GM21529 (cell line): ENCODE data around the gene CELF4.

Source experiments
- ATAC-seq: cut with Tn5 transposase; IDR thresholded peaks from one replicate; pipeline ENCODE4 v1.9.1; 2021; ENCODE audit not compliant: unreplicated experiment

Gene CELF4

DNA sequence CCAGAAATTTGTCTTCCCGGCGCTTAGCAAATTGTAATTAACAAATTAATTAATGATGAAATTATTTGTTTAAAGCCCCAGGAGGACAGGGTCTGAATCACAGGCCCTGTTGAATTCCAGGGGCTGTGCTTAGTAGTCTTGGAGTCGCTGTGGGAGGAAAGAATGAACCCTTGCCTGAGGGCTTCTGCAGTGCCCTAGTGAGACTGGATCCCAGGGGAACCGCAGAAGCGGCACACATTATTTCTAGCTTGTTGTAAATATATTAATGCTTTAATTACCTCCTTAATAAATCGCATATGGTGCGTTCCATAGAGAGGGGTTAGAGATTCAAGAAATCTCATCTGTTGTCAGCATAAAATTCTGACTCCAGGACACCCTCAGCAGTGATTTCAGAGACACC is 235.4 kb downstream of the CELF4 start:
- no peak for ATAC-seq

DNA sequence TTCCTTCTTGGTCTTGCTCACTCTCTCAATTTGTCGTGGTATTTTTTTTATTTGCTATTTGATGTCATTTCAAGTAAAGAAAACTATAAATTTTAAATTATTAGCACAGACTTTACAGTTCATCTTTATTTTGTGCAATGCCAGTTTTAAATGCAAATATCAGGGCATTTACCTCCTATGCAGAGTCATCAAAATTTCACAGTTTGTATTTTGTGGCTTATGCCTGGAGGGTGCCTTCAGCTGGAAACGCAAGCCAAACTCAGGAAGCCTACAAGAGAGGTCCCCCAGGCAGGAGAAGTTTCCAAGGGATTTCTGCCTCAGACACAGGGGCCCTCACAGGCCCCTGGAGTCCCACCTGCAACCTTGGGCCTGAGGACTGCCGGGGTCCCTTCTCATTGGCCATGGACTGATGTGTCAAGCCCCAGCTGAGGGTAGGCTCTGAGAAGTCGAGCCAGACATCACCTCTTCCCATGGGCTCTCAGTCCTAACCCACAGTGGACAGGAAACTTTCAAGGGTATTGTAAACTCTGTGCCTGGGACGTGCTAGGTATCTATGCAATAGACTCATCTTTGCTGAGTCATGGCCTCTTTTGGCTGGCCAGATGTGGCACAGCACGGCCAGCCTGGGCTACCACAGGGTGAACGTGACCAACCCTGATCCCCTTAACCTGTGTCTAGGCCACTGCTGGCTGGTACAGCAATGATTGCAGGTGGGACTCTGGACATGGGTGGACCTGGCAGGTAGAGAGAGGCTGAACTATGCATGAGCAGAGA is 236.5 kb downstream of the CELF4 start:
- no peak for ATAC-seq

DNA sequence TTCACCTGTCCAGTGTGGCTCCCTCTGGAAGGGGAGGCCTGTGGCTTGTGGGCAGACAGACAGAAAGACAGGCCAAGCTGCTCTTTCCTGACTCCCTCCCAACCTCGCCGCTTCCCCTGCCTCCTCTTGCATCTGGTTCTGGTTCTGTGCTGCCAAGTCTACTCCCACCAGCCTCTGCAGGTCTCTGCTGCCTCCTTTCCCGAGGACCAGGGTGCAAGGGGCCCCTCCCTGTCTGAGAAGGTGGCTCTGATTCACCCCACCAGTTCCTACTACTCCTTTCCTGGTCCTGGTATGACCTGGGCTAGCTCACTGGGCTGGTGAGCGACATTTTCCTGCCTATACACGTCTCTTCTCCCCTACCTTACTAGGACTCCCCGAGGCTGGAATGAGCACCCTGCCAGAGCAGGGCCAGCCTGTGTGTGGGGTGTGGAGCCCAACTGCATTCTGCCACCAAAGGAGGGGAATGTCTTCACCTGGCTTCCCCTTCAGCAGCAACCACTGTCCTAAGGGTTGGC is 238.5 kb downstream of the CELF4 start:
- no peak for ATAC-seq

DNA sequence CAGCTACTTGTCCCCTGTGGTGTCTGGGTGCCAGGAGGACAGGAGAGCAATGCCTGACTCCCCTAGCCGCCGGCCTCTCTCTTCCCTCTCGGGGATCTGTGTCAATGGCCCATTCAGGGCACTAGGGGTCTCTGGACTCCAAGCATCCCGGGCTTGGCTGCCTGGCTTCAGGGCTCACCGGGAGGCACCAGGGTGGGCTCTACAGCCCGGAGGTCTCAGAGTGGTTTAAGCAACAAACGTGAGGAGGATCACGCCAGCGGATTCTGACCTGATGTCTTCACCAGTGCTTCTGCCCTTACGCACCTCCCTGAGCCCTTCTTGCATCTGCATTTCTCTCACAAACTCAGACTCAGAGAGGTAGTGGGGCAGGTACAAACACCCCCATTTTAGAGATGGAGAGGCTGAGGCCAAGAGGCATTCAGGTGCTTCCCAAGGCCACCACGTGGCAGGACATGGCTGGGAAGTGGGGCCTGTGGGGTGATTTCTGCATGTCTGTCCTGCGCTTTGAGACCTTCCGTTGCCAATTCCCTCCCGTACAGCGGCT is 243.0 kb downstream of the CELF4 start:
- ATAC-seq: peak; percentile 59

DNA sequence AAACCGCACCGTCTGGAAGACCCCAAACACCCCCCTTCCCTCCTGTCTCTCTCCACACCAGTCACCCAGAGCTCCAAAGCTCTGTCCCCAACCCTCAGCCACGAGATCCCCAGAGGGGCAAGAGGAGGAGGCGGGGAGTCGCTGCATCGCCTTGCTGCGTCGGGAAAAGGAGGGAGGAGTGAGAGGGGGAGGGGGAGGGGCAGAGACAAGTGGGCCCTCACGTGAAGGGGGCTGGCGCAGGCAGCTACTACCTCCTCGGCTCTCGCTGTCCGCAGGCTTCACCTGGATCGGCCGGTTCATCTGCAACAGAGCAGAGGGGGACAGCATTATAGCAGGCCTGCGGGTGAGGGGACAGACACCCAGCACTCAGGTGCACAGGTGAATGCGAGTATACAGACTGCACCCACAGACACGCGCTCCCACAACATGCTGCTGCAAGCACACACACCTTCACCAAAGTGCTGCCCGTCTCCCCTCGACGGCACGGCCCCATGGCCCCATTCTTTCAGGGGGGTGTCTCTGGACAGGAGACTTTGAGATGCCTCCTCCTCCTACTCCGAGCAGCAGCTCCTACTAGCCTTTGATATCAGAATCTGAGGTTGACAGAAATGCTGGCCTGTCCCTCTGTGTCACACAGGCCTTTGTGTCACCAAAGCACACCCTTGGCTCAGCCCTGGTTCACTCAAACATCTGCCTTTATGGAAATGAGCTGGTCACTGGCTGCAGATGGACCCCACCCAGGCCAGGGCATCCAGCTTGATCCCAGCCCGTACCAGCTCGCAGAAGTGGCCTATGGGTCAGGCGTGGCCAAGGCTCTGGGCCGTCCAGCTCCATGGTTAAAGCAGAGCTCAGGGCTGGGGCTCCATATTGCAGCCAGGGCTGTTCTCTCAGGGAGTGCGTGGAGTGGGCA is 243.8 kb downstream of the CELF4 start:
- ATAC-seq: peak; percentile 12

DNA sequence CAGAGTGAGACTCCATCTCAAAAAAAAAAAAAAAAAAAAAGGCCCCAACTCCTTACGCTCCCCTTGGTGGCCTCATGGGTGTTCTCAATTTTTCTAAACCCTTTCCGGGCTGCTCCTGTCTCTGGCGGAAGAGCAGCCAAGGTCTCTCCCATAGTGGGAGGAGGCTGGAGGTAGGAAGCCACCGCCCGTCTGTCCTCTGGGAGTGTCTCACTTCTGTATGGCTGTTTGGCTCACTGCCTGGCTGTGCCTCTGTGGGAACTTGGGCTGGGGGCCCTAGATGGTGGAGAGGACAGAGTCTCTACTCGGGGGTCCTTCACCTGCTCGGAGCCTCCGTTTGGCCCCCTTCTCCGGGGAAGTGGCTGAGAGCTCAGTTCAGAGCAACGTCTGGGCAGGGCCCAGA is 245.3 kb downstream of the CELF4 start:
- ATAC-seq: no peak

DNA sequence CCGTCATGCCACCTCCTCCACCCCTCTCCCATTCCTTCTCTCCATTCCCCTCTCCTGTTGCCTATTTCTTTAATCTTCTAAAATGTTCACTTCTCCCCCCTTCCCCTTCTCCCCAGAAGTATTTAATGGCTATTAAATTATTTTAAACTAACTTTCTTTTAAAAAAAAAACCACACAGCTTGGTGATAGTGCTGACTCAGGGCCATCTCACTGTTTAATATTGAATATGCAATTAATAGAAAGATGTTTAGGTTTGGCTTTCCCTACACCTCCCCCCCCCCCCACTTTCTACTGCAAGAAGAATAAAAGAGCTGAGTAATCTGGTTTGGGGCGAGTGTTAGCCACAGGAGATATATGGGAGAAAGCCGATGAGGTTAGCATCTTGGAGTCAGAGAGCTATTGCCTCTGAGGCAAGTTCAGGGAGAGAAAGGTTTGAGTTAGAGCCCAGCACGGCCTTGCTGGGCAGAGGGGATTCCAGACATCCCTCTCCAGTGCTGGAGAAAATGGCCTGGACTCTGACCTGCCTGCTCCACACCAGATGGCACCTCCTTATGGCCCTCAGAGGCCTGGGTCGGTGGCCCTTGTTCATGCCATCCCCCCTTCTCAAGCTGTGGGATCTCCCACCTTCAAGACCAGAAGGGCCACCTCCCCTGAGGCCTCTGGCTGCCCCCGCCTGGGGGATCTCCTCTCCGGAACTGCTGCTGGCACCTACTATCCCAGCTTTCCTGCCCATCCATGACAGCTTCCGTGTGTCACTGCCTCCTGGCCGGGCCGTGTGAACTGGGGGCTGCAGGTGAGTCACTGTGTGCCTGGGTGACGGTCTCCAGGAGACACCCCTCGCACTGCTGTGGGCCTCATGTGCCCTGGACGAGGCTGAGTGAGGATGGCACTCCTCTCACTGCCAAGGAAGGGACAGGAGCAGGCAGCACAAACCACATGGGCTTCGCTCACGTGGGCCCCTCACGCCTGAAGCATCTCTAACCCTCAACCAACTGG is 246.9 kb downstream of the CELF4 start:
- no peak for ATAC-seq

DNA sequence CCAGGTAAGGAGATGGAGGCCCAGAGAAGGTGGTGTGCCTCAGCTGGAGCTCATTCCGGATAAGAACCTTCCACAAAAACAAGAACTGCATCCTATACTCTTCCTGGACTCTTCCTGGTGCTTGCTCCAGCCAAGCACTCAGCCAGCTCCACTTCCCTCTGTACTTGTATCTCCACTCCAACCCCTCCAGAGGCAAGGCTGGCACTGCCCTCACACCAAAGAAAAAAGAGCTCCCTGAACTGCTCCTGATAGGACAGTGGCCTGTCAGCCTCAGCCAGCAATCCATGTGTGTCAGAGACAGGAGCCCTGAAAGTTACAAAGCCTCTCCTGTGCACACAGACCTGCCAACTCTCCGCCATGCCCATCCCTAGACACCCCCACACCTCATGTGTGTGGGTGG is 248.1 kb downstream of the CELF4 start:
- ATAC-seq: no peak

DNA sequence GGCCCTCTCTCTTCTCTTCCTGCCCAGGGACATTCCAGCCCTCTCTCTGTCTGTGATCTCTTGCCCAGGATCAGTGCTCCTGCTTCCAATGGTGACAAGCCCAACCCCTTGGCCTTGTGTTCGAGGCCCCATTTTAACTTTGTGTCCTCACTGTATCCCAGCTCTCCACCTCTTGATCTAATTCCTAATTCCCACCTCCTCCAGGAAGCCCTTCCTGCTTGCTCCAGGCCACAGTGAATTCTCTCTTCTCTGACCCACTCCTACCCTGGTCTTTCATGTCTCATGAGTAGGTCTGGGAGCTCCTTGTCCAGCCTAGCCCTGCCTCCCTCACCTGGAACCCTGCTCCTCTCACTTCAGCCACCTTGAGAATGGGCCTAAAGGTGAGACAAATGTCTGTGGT is 249.1 kb downstream of the CELF4 start:
- ATAC-seq: no peak

DNA sequence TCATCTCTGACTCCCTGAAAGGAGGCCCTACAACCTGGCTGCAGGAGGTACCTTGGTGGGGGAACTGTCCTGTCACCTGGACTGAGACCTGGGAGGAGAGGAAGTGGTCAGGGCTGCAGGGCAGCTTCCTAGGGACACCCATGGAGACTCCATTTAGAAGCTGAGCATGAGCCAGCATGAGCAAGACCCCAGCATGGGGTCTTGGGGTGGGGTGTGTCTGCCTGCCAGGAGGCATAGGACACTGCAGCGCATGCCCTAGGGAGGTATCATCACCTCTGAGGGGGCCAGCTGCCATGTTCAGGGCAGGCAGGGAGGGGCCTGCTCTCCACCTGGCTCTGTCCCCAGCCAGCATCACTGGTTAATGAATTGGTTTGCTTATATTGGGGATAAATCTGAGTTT is 249.7 kb downstream of the CELF4 start:
- no peak for ATAC-seq

DNA sequence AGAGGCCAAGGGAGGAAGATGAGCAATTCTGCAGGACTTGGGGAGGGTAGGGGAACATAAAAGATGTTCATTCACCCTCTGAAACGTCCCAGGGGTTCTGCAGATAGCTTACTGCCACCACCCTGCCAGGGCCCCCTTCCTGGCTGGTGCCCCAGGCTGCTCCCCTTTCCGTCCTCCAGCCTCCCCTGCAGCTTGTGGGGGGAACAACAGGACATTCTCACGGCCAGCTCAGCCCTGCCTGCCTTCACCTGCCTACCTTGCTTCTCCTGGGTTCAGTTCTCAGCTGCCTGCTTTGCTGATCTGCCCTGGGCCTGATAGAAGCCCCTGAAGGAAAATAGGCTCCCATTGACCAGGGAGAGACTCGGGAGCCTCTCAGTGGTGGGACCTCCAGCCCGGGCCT is 251.1 kb downstream of the CELF4 start:
- ATAC-seq: no peak

DNA sequence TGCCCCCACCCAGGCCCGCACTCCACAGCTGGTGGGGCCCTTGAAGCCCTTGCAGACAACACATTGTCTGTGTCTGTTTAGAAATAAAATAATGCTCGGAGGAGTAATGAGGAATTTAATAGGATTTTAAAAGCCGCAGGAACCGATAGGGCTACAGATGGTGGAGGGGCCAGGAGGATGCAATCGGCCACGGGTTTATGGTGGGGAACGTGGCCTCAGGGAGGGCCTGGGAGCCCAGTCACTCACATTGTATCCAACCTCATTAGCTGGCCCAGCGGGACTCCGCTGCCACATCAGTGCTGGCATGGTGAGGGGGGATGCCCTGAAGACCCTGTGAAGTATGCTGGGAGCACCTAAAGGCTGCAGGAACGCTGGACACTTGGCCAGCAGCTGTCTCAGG is 252.0 kb downstream of the CELF4 start:
- no peak for ATAC-seq

DNA sequence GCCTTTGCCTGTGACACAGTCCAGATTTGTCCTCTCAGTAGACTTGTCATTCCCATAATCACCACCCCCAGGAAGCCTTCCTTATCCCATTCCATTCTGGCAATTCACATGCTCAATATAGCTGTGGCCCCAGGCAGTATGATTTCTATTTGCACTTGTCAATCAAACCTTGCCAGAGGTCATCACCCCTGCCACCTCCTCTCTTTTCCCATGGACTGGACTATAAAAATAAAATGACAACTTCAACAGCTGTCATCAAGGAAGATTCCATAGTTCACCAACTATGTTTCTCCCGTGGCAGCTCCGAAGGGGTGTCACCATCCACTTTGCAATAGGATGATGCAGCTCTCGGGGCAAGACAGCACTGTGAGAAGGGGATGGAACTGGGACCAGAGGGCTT is 255.7 kb downstream of the CELF4 start:
- no peak for ATAC-seq

DNA sequence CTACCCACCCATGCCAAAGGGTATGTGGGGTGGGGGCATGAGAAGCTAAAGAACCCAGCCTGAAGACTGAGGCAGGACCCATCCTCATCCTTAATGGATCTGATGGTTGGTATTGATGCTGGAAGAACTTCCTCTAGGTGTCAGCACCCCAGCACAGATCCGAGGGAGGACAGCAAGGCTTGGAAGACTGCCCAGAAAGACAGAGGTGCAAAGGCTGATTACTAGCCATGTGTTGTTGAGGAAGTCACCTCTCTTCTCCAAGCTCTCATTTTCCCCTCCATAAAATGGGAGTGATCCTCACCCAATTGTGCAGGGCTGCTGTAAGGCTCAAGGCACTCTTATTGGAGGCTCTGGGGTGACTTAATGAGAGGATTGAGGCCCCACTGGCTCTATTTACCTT is 256.5 kb downstream of the CELF4 start:
- ATAC-seq: no peak

DNA sequence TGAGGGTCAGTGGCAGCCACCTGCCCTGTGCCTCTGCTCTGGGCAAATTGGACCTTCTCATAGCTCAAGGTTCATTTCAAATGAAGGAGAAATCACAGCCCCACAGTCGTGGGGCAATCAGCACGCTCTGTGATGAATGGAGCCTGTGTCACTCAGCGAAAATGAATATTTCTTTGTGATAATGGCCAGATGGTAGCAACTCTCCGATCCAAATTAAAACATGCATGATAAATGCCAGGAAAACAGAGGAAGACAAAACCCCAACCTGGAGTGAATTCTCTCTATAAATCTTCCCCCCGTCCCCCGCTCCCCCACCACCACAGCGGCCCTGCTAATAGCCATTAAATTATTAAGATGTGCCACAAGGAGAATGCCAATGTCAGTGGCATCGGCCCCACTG is 258.4 kb downstream of the CELF4 start:
- ATAC-seq: no peak

DNA sequence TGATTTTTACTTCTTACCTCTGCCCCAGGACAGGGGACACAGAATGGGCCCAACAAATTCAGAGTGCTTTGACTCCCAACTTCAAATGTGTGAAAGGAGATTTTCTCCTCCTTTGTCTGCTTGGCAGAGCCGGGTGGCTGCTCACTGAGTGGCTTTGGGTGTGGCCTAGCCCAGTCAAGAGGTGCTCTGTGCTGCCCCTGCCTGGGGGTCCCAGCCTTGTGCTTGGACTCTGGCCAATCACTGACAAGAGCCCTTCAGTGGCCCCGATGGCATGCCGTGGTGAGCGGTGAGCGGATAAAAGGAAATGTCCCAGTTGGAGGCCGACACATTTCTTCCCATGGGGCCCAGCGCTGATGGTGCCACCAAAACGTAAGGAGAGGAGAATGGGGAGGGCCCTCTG is 259.2 kb downstream of the CELF4 start:
- ATAC-seq: no peak

DNA sequence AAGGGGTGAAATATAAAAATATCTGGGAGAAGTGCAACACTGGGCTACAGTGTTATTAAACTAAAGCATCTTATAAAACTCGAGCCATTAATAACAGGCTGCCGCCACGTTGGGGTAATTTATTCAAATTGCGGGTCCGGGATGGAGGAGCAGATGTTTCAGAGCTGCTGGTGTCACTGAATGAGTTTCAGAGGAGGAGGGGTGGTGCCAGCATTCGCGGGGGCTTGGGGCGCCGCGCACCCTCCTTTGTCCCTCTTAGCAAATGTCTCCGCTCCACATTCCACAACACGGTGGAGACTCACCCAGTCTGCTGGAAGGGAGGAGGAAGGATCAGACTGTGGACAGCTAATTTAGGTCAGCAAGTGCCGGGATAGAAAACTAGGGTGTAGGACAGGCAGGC is 260.5 kb downstream of the CELF4 start:
- no peak for ATAC-seq

DNA sequence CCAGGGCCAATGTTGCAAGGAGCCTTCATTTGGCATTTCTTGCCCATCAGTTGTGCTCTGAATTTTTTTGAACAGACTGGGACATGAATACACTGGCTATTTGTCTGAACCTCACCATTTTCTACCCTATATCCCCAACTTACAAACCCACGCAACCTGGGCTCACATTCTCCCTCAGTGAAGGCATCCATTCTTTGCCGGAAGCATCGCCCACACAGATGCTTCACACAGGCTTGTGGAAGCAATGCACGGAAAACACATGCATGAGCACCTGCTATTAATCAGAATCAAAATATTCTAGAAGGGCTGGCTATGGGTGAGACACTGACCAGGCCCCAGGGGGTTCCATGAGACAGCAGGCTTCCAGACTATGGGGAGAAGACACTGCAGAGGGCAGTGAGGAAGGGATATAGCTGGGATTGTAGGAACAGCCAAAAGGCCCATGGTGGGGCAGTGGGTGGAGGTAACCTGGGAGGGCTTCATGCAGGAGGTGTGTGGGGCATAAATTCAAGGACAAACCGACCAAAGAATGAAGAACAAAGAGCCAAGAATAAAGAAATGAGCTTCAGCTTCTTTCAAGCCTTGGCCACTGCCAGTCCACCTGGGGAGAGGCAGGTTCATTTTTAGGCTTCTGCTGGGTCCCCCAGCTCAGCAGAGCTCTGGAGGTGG is 261.5 kb downstream of the CELF4 start:
- no peak for ATAC-seq

DNA sequence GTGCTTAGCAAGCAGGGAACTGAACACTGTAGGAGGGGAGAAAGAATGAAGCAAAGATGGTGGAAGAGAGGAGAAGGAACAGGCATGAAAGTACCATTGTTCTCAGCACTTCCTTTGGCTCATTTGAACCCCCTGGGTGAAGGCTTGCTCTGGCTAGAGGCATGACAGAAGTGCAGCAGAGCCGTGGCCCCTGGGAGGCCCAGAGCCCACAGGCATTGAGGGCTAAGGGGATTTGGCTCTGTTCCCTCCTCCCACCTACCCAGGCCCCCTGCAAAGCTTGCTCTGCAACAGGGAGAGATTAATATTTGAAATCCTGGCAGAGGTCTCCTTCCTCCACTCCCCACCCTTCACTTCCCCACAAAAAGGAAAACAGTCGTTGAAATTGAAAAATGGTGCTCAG is 262.6 kb downstream of the CELF4 start:
- no peak for ATAC-seq

DNA sequence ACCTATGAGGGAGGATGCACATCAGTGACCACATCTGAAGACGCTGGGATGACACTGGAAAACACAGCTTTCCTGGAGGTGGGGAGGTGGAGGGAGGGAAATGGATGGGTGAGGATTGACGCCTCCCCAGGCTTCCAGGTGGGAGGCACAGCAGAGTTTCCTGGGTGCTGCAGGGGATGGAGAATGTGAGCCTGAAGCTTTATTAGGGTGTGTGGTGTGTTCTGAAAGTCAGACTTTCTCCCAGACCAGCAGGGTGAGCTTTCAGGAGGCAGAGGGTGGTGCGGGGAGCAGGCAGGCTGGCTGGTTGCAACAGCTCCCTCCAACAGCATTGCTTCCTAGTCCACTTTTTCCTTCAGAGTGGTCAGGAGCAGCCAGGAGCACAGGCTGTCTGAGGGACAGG is 263.1 kb downstream of the CELF4 start:
- ATAC-seq: no peak
